ENCODE results near the gene GPRIN3. TPM values are rescaled to one million over a fixed set of nuclear protein-coding genes. Genes with fewer than 3 reads are reported as not detected.

Gene GPRIN3
- total RNA-seq, 1 experiment from 2014 or later: 0.48 TPM

DNA sequence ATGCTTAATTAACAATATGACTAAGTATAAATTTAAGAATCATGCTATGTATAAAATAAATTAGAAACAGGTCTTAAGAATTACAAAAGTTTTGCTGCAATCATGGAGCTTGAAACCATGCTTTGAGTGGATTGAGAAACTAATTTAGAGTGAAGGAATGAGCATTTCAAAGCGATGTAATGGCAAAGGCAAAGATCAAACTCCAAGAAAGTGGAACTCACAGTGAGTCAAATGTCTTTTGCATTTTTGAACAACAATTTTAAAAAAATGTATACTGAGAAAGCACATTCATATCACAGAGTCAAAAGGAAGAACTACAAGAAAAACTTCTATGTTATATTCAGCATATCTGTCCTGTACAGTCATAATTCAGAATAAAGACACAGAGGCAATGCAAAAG lies 6.6 kb downstream of the GPRIN3 start:
- no peak overlapping the region for H2BK12ac ChIP-seq (ENCODE audit: insufficient read length, low read depth, low read length)
- H2AK5ac ChIP-seq (ENCODE audit: insufficient read length, low read length): no peak overlapping the region
- H2BK5ac ChIP-seq (ENCODE audit: insufficient read length, low read length): no peak overlapping the region
- H3K79me2 ChIP-seq (ENCODE audit: insufficient read depth, low read length): no peaks in the 10 kb centered on the region
- Mint-ChIP-seq H3K4me3 (no peak overlapping the region), H3K27ac (no peak overlapping the region), H3K9me3 (no peaks in the 10 kb centered on the region), H3K4me1 (peaks cover 3 to 6% of the 10 kb centered on the region in 2 experiments), H3K27me3 (ENCODE audit: low read depth) (peaks cover 11% of the 10 kb centered on the region), H3K36me3 (ENCODE audit: insufficient read depth in 1 of 3, low read depth in 3 of 3) (no peaks in the 10 kb centered on the region)
- WGBS (ENCODE audit: extremely low coverage, insufficient read length, low lambda C conversion rate): no CpG with 5 or more reads among the region's 1 CpG
- DNase-seq: no peak
- H3K79me1 ChIP-seq (ENCODE audit: insufficient read depth, low read depth, low read length, poor library complexity, severe bottlenecking): no peaks in the 10 kb centered on the region
- TF ChIP-seq, protein P1, sequence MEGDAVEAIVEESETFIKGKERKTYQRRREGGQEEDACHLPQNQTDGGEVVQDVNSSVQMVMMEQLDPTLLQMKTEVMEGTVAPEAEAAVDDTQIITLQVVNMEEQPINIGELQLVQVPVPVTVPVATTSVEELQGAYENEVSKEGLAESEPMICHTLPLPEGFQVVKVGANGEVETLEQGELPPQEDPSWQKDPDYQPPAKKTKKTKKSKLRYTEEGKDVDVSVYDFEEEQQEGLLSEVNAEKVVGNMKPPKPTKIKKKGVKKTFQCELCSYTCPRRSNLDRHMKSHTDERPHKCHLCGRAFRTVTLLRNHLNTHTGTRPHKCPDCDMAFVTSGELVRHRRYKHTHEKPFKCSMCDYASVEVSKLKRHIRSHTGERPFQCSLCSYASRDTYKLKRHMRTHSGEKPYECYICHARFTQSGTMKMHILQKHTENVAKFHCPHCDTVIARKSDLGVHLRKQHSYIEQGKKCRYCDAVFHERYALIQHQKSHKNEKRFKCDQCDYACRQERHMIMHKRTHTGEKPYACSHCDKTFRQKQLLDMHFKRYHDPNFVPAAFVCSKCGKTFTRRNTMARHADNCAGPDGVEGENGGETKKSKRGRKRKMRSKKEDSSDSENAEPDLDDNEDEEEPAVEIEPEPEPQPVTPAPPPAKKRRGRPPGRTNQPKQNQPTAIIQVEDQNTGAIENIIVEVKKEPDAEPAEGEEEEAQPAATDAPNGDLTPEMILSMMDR (conservative IDR thresholded peaks at IDR 0.05): no peak
- no peak overlapping the region for H4K8ac ChIP-seq (replicated peaks; ENCODE audit: insufficient read length, low read depth, low read length)
- H3K27me3 ChIP-seq (ENCODE audit: insufficient read depth, low read length): no peaks in the 10 kb centered on the region; the same call in 1 of the 2 replicates
- no peaks in the 10 kb centered on the region for H4K20me1 ChIP-seq (ENCODE audit: control insufficient read depth, insufficient read depth, insufficient read length)
- H2BK120ac ChIP-seq (ENCODE audit: low read depth, low read length, poor library complexity, severe bottlenecking): no peak overlapping the region
- no peak overlapping the region for H3K14ac ChIP-seq (ENCODE audit: insufficient read depth, low read length)
- H3K9me3 ChIP-seq (ENCODE audit: control insufficient read depth, low read depth, low read length): no peaks in the 10 kb centered on the region
- no peak overlapping the region for H3K4ac ChIP-seq (ENCODE audit: low read depth, low read length)
- no peak overlapping the region for H3T11ph ChIP-seq (ENCODE audit: low read length)
- H3K4me2 ChIP-seq (ENCODE audit: insufficient read depth, insufficient read length, low read length): no peak overlapping the region
- H4K91ac ChIP-seq (ENCODE audit: insufficient read length, low read depth, low read length): no peak overlapping the region
- no peaks in the 10 kb centered on the region for H3K23me2 ChIP-seq (ENCODE audit: insufficient read length, low read depth, low read length, poor library complexity, severe bottlenecking)
- H3K23ac ChIP-seq (ENCODE audit: insufficient read length, low read depth, low read length): no peak overlapping the region
- no peak overlapping the region for H3K56ac ChIP-seq (ENCODE audit: insufficient read length, low read depth, low read length)
- no peak overlapping the region for H4K5ac ChIP-seq (ENCODE audit: insufficient read length, low read depth, low read length)
- H3K27ac ChIP-seq (ENCODE audit: insufficient read length, low read depth, low read length): no peak overlapping the region
- no peak overlapping the region for H2AFZ ChIP-seq (ENCODE audit: low read length)
- H3K4me1 ChIP-seq (ENCODE audit: insufficient read depth, low read length): 0 out of 2 replicates have a peak, but pooled peaks cover 2% of the 10 kb centered on the region
- no peak overlapping the region for H3K9ac ChIP-seq (ENCODE audit: extremely low read depth, insufficient read length, low read length)
- H3K18ac ChIP-seq (ENCODE audit: insufficient read length, low read depth, low read length): no peak overlapping the region
- no peak overlapping the region for H2BK20ac ChIP-seq (ENCODE audit: low read depth, low read length, poor library complexity, severe bottlenecking)
- no peak overlapping the region for H2BK15ac ChIP-seq (ENCODE audit: low read depth, low read length)

Measured in H9 (cell line).